ENCODE measurements around the gene RAD54L.
A peak's percentile ranks its signal among the peaks of the same experiment; 100 is the strongest.
"Not testable (repeated sequence)": the region's sequence is repeated elsewhere in the genome, so short reads cannot be mapped to it uniquely, and the experiment has no call there.

Gene RAD54L

DNA sequence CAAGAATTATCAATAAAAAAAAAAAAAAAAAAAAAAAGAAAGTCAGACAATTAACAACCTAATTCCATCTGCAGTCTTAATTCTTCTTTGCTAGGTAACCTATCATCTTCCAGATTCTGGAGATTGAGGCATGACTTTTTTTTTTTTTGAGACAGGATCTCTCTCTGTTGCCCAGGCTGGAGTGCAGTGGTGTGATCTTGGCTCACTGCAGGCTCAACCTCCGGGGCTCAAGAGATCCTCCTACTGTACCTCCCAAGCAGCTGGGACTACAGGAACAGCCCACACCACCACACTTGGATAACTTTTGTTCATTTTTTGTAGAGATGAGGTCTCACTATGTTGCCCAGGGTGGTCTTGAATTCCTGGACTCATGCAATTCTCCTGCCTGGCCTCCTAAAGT lies 4.6 kb upstream of the RAD54L start:
- Histone ChIP-seq H3K36me3 (ENCODE audit: control insufficient read depth, insufficient read depth, low read length, severe bottlenecking) (no peaks in the 10 kb centered on the region), H3K4me1 (ENCODE audit: control insufficient read depth, insufficient read depth, low read length) (peaks cover 9% of the 10 kb centered on the region), H3K9ac (ENCODE audit: low read length) (no peak overlapping the region), H3K9me3 (ENCODE audit: control insufficient read depth, low read length) (peaks cover 4% of the 10 kb centered on the region), H3K4me3 (ENCODE audit: low read length) (no peak overlapping the region), H3K27me3 (replicated peaks; ENCODE audit: control insufficient read depth, insufficient read depth, low read length) (no peaks in the 10 kb centered on the region)
- no peak for DNase-seq (ENCODE audit: low read depth)

DNA sequence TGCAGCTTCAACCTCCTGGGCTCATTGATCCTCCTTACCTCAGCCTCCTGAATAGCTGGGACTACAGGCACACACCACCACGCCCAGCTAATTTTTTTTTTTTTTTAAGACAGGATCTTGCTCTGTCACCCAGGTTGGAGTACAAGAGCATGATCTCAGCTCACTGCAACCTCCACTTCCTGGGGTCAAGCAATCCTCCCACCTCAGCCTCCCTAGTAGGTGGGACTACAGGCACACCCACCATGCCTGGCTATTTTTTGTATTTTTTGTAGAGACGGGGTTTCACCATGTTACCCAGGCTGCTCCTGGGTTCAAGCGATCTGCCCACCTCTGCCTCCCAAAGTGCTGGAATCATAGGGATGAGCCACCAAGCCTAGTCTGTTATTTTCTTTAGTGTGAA lies 3.7 kb upstream of the RAD54L start:
- H3K27me3 ChIP-seq (replicated peaks; ENCODE audit: control insufficient read depth, insufficient read depth, low read length); H3K4me1 ChIP-seq (ENCODE audit: control insufficient read depth, insufficient read depth, low read length); H3K36me3 ChIP-seq (ENCODE audit: control insufficient read depth, insufficient read depth, low read length, severe bottlenecking); H3K9ac ChIP-seq (ENCODE audit: low read length); H3K4me3 ChIP-seq (ENCODE audit: low read length); H3K9me3 ChIP-seq (ENCODE audit: control insufficient read depth, low read length); DNase-seq (ENCODE audit: low read depth): not testable (repeated sequence)

DNA sequence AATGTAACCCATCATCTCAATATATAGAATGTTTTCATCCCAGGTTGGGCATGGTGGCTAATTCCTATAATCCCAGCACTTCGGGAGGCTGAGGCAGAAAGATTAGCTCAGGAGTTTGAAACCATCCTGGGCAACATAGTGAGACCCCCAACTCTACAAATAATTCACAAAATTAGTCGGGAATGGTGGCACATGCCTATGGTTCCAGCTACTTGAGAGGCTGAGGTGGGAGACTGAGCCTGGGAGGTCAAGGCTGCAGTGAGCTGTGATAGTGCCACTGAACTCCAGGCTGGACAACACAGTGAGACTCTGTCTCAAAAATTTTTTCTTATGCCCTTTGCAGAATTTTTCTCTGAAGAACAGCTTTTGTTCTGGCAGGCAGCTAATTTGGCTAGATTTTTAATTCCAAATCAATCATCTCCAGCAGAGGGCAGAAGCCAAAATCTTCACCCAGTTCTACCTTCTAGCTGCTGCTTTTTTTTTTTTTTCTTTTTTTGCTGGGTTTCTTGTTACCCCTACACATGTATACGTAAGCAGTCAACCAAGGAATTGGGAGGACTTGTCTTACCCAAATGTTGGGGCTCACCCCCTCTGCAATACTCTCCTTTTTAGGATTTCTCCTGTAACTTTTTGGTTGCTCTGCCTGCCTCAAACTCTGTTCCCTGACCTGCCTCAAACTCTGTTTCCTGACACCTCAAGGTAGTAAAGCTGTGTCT lies 2.7 kb upstream of the RAD54L start:
- Histone ChIP-seq H3K9me3 (ENCODE audit: control insufficient read depth, low read length) (no peaks in the 10 kb centered on the region), H3K4me3 (ENCODE audit: low read length) (no peak overlapping the region), H3K36me3 (ENCODE audit: control insufficient read depth, insufficient read depth, low read length, severe bottlenecking) (no peaks in the 10 kb centered on the region), H3K4me1 (ENCODE audit: control insufficient read depth, insufficient read depth, low read length) (peaks cover 5% of the 10 kb centered on the region), H3K27me3 (replicated peaks; ENCODE audit: control insufficient read depth, insufficient read depth, low read length) (no peaks in the 10 kb centered on the region), H3K9ac (ENCODE audit: low read length) (no peak overlapping the region)
- peak; percentile 60 for DNase-seq (ENCODE audit: low read depth)

DNA sequence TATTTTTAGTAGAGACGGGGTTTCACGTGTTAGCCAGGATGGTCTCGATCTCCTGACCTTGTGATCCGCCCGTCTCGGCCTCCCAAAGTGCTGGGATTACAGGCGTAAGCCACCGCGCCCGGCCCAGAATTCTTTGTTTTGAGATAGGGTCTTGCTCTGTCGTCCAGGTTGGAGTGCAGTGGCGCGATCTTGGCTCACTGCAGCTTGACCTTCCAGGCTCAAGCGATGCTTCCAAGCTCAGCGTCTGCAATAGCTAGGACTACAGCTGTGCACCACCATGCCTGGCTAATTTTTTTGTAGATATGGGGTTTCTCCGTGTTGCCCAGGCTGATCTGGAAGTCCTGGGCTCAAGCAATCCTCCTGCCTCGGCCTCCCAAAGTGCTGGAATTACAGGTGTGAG lies 1.4 kb upstream of the RAD54L start:
- H3K9me3 ChIP-seq (ENCODE audit: control insufficient read depth, low read length); H3K36me3 ChIP-seq (ENCODE audit: control insufficient read depth, insufficient read depth, low read length, severe bottlenecking); H3K9ac ChIP-seq (ENCODE audit: low read length); H3K4me1 ChIP-seq (ENCODE audit: control insufficient read depth, insufficient read depth, low read length); H3K27me3 ChIP-seq (replicated peaks; ENCODE audit: control insufficient read depth, insufficient read depth, low read length); DNase-seq (ENCODE audit: low read depth): not testable (repeated sequence)
- peak overlapping the region; percentile 93 for H3K4me3 ChIP-seq (ENCODE audit: low read length)

DNA sequence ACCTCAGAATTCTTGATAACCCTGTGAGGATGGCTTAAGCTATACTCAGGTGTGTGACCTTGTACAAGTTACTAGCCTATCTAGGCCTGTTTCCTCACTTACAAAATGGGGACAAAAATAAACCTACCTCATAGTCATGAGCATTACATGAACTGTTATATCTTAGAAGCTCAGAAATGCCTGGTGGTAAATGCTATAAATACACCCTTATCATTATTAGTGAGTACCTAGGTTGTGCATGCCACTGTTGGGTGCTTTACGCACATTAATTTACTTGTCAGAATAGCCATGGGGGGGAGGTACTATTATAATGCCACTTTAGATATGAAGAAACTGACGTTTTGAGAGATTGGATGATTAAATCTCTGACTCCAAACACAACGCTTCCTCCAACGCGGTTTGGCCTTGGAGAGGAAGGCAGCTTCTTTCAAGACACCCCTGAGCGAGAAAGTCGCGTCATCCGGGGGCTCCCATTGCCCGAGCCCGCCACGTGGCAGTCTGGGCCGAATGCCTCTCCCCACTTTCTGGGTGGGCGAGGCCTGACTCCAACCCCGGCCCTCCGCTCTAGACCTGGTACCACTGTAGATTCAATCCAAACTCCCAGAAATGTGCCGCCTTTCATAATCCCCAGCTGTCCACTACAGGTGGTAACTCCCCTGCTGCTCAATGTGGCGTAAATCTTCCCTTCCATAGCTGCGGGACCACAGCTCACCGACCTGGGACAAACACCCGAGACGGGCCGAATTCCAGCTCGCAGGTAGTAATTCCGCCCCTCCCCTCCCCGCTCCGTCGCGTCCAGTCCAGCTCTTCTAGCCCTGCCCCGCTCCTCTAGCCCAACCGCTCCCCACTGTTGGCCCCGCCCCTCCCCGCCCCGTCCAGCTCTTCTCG lies 771 bp upstream of the RAD54L start:
- no peaks in the 10 kb centered on the region for H3K27me3 ChIP-seq (replicated peaks; ENCODE audit: control insufficient read depth, insufficient read depth, low read length)
- no peaks in the 10 kb centered on the region for H3K36me3 ChIP-seq (ENCODE audit: control insufficient read depth, insufficient read depth, low read length, severe bottlenecking)
- peak overlapping the region; percentile 82 for H3K9ac ChIP-seq (ENCODE audit: low read length)
- DNase-seq (ENCODE audit: low read depth), result peak; percentile 57
- peaks cover 5% of the 10 kb centered on the region for H3K4me1 ChIP-seq (ENCODE audit: control insufficient read depth, insufficient read depth, low read length)
- peak overlapping the region; percentile 93 for H3K4me3 ChIP-seq (ENCODE audit: low read length)
- no peaks in the 10 kb centered on the region for H3K9me3 ChIP-seq (ENCODE audit: control insufficient read depth, low read length)

DNA sequence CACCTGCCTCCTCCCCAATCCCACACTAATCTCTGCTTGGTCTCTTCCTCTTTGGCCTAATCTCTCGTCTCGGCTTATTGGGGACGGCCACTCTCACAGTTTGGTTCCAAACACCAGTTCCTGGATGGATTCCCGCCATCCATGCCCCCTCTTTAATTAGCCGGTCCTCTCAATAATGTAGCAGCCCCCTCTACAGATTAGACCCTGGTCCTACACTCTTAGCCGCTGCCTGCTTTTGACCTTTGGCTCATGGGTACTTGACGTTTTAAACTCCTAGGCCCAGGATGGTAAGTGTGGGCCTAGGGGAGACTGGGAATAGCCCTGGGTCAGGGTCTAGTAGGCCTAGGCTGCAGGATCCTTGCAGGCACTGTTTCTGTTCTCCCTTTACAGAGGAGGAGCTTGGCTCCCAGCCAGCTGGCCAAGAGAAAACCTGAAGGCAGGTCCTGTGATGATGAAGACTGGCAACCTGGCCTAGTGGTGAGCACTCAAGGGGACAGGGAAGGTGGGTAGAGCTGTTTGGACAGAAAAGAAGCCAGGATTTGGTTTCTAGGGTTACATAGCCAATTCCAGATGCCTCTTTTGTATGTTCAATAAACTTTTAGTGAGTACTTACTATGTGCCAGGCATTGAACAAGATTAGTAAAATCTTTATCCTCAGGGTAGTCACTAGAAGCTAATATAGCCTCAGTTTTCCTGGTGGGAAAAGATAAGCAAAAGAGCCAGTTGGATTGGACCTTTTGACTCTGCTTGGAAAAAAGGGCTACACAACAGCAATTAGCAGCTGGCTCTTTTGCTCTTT lies 758 bp downstream of the RAD54L start:
- peak overlapping the region; percentile 5 for H3K9ac ChIP-seq (ENCODE audit: low read length)
- peak overlapping the region; percentile 93 for H3K4me3 ChIP-seq (ENCODE audit: low read length)
- peaks cover 5% of the 10 kb centered on the region for H3K4me1 ChIP-seq (ENCODE audit: control insufficient read depth, insufficient read depth, low read length)
- DNase-seq (ENCODE audit: low read depth), result peak; percentile 3
- H3K36me3 ChIP-seq (ENCODE audit: control insufficient read depth, insufficient read depth, low read length, severe bottlenecking), result no peaks in the 10 kb centered on the region
- no peaks in the 10 kb centered on the region for H3K27me3 ChIP-seq (replicated peaks; ENCODE audit: control insufficient read depth, insufficient read depth, low read length)
- H3K9me3 ChIP-seq (ENCODE audit: control insufficient read depth, low read length), result no peaks in the 10 kb centered on the region

DNA sequence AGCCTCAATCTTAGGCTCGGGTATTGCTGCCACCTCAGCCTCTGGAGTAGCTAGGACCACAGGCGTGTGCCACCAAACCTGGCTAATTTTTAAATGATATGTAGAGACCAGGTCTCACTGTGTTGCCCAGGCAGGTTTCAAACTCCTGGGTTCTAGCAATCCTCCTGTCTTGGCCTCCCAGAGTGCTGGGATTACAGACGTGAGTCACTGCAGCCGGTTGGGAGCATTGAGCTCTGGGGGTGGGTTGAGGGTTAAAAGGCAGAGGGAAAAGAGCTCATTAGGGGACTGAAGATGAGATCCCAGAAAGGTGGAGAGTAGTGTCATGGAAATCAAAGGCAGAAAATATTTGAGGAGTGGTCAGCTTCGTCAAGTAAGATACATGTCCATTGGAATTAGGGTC lies 7.1 kb downstream of the RAD54L start:
- Histone ChIP-seq H3K36me3 (ENCODE audit: control insufficient read depth, insufficient read depth, low read length, severe bottlenecking) (no peaks in the 10 kb centered on the region), H3K4me1 (ENCODE audit: control insufficient read depth, insufficient read depth, low read length) (no peaks in the 10 kb centered on the region), H3K9me3 (ENCODE audit: control insufficient read depth, low read length) (no peaks in the 10 kb centered on the region), H3K27me3 (replicated peaks; ENCODE audit: control insufficient read depth, insufficient read depth, low read length) (no peaks in the 10 kb centered on the region), H3K9ac (ENCODE audit: low read length) (no peak overlapping the region), H3K4me3 (ENCODE audit: low read length) (no peak overlapping the region)
- no peak for DNase-seq (ENCODE audit: low read depth)

DNA sequence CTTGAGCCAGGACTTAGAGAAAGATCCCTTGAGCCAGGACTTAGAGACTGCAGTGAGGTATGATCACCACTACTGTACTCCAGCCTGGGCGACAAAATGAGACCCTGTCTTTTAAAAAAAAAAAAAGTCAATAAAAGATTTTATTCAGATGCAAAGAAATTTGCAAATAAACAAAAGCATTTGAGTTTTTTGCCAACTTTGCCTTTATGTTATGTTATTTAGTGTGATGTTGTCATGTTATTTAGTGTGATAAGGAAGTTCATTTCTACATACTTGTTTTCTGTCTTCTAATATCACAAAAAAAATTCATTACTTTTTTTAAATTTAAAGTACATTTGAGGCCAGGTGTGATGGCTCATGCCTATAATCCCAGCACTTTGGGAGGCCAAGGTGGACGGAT lies 9.0 kb downstream of the RAD54L start:
- no peaks in the 10 kb centered on the region for H3K9me3 ChIP-seq (ENCODE audit: control insufficient read depth, low read length)

DNA sequence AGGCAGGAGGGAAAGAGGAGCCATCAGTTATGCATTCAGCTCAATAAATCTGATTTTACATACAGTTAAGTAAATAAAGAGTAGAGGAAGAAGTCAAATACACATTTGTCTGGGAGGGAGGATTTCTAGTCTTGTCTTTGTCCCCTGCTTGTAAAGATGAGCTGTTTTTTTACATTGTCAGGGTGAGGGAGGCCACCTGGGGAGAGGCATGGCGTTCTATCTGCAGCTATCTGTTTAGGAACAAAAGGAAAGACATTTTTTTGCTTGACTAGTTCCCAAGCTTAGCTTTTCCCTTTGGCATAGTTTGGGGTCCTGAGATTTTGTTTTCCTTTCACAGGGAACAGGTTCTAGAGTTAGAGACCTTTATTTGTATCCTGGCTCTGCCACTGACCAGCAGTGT lies 14.9 kb downstream of the RAD54L start:
- H3K27me3 ChIP-seq (replicated peaks; ENCODE audit: control insufficient read depth, insufficient read depth, low read length), result no peaks in the 10 kb centered on the region
- no peaks in the 10 kb centered on the region for H3K36me3 ChIP-seq (ENCODE audit: control insufficient read depth, insufficient read depth, low read length, severe bottlenecking)
- DNase-seq (ENCODE audit: low read depth), result no peak
- H3K9me3 ChIP-seq (ENCODE audit: control insufficient read depth, low read length), result no peaks in the 10 kb centered on the region
- H3K9ac ChIP-seq (ENCODE audit: low read length), result no peak overlapping the region
- H3K4me3 ChIP-seq (ENCODE audit: low read length), result no peak overlapping the region
- H3K4me1 ChIP-seq (ENCODE audit: control insufficient read depth, insufficient read depth, low read length), result no peaks in the 10 kb centered on the region

More for the DNA sequence above, 9.0 kb downstream of the RAD54L start:
- Histone ChIP-seq H3K4me1 (ENCODE audit: control insufficient read depth, insufficient read depth, low read length) (no peaks in the 10 kb centered on the region), H3K27me3 (replicated peaks; ENCODE audit: control insufficient read depth, insufficient read depth, low read length) (no peaks in the 10 kb centered on the region), H3K9ac (ENCODE audit: low read length) (no peak overlapping the region), H3K4me3 (ENCODE audit: low read length) (no peak overlapping the region), H3K36me3 (ENCODE audit: control insufficient read depth, insufficient read depth, low read length, severe bottlenecking) (no peaks in the 10 kb centered on the region)
- no peak for DNase-seq (ENCODE audit: low read depth)

DNA sequence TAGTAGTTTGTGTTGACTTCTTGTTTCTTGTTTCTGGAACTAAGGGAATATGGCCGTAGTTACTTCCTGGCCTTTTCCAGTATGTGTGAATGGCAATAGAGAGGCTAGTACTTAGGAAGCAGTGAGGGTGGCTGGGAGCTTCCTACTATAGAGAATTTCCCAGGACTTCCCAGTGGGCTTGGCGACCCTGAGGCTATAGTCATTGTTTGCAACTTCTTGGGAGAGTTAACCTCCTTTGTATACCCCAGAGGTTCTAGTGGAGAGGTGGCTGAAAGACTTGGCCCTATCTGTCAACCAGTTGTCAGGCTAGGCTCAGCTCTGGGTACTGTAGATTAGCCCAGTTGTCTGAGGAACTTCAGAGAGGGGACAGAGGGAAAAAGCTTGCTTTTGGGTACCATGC lies 15.6 kb downstream of the RAD54L start:
- DNase-seq (ENCODE audit: low read depth), result no peak
- H3K27me3 ChIP-seq (replicated peaks; ENCODE audit: control insufficient read depth, insufficient read depth, low read length), result no peaks in the 10 kb centered on the region
- H3K9me3 ChIP-seq (ENCODE audit: control insufficient read depth, low read length), result no peaks in the 10 kb centered on the region
- no peaks in the 10 kb centered on the region for H3K4me1 ChIP-seq (ENCODE audit: control insufficient read depth, insufficient read depth, low read length)
- H3K4me3 ChIP-seq (ENCODE audit: low read length), result no peak overlapping the region
- no peaks in the 10 kb centered on the region for H3K36me3 ChIP-seq (ENCODE audit: control insufficient read depth, insufficient read depth, low read length, severe bottlenecking)
- no peak overlapping the region for H3K9ac ChIP-seq (ENCODE audit: low read length)

DNA sequence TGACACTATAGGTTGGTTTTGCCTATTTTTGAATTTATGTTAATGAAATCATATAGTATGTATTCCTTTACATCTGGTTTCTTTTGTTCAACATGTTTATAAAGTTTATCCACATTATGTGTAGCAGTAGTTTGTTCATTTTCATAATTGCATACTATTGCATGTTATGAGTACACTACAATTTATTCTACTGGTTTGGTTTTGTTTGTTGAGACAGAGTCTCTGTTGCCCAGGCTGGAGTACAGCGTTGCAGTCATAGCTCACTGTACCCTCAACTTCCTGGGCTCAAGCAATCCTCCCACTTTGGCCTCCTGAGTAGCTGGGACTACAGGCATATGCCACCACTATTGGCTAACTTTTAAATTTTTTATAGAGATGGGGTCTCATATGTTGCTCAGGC lies 21.0 kb downstream of the RAD54L start:
- Histone ChIP-seq H3K4me3 (ENCODE audit: low read length) (no peak overlapping the region), H3K9ac (ENCODE audit: low read length) (no peak overlapping the region), H3K27me3 (replicated peaks; ENCODE audit: control insufficient read depth, insufficient read depth, low read length) (no peaks in the 10 kb centered on the region), H3K9me3 (ENCODE audit: control insufficient read depth, low read length) (no peaks in the 10 kb centered on the region), H3K4me1 (ENCODE audit: control insufficient read depth, insufficient read depth, low read length) (no peaks in the 10 kb centered on the region), H3K36me3 (ENCODE audit: control insufficient read depth, insufficient read depth, low read length, severe bottlenecking) (no peaks in the 10 kb centered on the region)
- no peak for DNase-seq (ENCODE audit: low read depth)

All from adipocyte (in vitro differentiated cells).